Measurements from ENCODE around the gene AFF1.
"Not testable (repeated sequence)": the region's sequence is repeated elsewhere in the genome, so short reads cannot be mapped to it uniquely, and the experiment has no call there.

DNA sequence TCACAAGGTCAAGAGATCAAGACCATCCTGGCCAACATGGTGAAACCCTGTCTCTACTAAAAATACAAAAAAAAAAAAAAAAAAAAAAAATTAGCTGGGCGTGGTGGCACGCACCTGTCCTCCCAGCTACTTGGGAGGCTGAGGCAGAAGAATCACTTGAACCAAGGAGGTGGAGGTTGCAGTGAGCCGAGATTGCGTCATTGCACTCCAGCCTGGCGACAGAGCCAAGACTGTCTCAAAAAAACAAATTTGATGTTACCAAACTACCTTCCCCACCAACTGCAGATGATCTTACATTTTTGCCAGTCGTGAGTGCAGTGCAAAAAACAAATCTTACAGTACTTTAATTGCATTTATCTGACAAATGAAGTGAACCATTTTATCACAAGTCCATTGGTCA, 211.1 kb downstream of the AFF1 start:
- TF ChIP-seq, protein P1, sequence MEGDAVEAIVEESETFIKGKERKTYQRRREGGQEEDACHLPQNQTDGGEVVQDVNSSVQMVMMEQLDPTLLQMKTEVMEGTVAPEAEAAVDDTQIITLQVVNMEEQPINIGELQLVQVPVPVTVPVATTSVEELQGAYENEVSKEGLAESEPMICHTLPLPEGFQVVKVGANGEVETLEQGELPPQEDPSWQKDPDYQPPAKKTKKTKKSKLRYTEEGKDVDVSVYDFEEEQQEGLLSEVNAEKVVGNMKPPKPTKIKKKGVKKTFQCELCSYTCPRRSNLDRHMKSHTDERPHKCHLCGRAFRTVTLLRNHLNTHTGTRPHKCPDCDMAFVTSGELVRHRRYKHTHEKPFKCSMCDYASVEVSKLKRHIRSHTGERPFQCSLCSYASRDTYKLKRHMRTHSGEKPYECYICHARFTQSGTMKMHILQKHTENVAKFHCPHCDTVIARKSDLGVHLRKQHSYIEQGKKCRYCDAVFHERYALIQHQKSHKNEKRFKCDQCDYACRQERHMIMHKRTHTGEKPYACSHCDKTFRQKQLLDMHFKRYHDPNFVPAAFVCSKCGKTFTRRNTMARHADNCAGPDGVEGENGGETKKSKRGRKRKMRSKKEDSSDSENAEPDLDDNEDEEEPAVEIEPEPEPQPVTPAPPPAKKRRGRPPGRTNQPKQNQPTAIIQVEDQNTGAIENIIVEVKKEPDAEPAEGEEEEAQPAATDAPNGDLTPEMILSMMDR (conservative IDR thresholded peaks at IDR 0.05; ENCODE audit: low read depth, low read length) = not testable (repeated sequence)
- not testable (repeated sequence) for TF ChIP-seq POLR2A (IDR thresholded peaks at IDR 0.05; ENCODE audit: low read depth, low read length); RAD21 (IDR thresholded peaks at IDR 0.05; ENCODE audit: low read length)

All from IMR-90 (cell line).